Germinal center (tissue), 1 donor: Measurements from ENCODE around the gene TMED5.
"Not testable (repeated sequence)": the region's sequence is repeated elsewhere in the genome, so short reads cannot be mapped to it uniquely, and the experiment has no call there.

Source experiments
- DNase-seq: peaks from one replicate; pipeline ENCODE4 v3.0.0; 2012; ENCODE audit warnings: mixed read lengths, low spot score

TMED5 gene

GRCh38 chr1:93179886-93180722 lies at the start of gene TMED5:
Gene TMED5 (minus strand): TSS chr1:93180413. CDS start chr1:93180242, 171 bp downstream.
- DNase-seq, result peak; percentile 92

- DNase-seq, result no peak
Observed at GRCh38 chr1:93223023-93223675, 42.9 kb upstream of the TMED5 start.

GRCh38 chr1:93221913-93222312 lies 41.7 kb upstream of the TMED5 start:
- DNase-seq, result no peak

- DNase-seq, result not testable (repeated sequence)
Observed at GRCh38 chr1:93220716-93221115, 40.5 kb upstream of the TMED5 start.

- DNase-seq, result no peak
Observed at GRCh38 chr1:93219443-93219842, 39.2 kb upstream of the TMED5 start.

GRCh38 chr1:93215322-93215721 lies 35.1 kb upstream of the TMED5 start:
- no peak for DNase-seq

GRCh38 chr1:93207211-93207610 lies 27.0 kb upstream of the TMED5 start:
- DNase-seq, result no peak

- DNase-seq, result no peak
Observed at GRCh38 chr1:93206567-93206954, 26.3 kb upstream of the TMED5 start.

- no peak for DNase-seq
Observed at GRCh38 chr1:93205892-93206566, 25.8 kb upstream of the TMED5 start.

- DNase-seq, result no peak
Observed at GRCh38 chr1:93200714-93201113, 20.5 kb upstream of the TMED5 start.

- no peak for DNase-seq
Observed at GRCh38 chr1:93200086-93200620, 19.9 kb upstream of the TMED5 start.

GRCh38 chr1:93199150-93199549 lies 18.9 kb upstream of the TMED5 start:
- no peak for DNase-seq

GRCh38 chr1:93196591-93196990 lies 16.4 kb upstream of the TMED5 start:
- no peak for DNase-seq

GRCh38 chr1:93194231-93194990 lies 14.2 kb upstream of the TMED5 start:
- no peak for DNase-seq

GRCh38 chr1:93190432-93190831 lies 10.2 kb upstream of the TMED5 start:
- no peak for DNase-seq

GRCh38 chr1:93186667-93187066 lies 6.5 kb upstream of the TMED5 start:
- DNase-seq, result peak; percentile 7

- DNase-seq, result peak; percentile 53
Observed at GRCh38 chr1:93180723-93181613, 755 bp upstream of the TMED5 start, which contains the start of gene CCDC18. Gene CCDC18 (plus strand): TSS chr1:93180724. CDS start chr1:93183362, 2,638 bp downstream.

- no peak for DNase-seq
Observed at GRCh38 chr1:93178418-93178817, 1.8 kb downstream of the TMED5 start.

GRCh38 chr1:93177991-93178390 lies 2.2 kb downstream of the TMED5 start:
- no peak for DNase-seq

GRCh38 chr1:93174638-93175037 lies 5.6 kb downstream of the TMED5 start:
- not testable (repeated sequence) for DNase-seq

GRCh38 chr1:93172778-93173177 lies 7.4 kb downstream of the TMED5 start:
- DNase-seq, result no peak
